K562 (cell line): ENCODE data around the gene NPFF. TPM values are rescaled to one million over a fixed set of nuclear protein-coding genes. Genes with fewer than 3 reads are reported as not detected.
A peak's percentile ranks its signal among the peaks of the same experiment; 100 is the strongest.

ENCODE experiments used
- CAMTA2 ChIP-seq: fragments of 250-450 bp; sonication (Bioruptor Pico); conservative IDR thresholded peaks from 2 replicates; pipeline ENCODE4 v1.5.1; 2022
- DPF2 ChIP-seq: fragments of 450-650 bp; IDR thresholded peaks from 2 replicates; pipeline ENCODE4 v1.6.1; 2016
- ELF2 ChIP-seq: fragments of 250-450 bp; sonication (Bioruptor Pico); IDR thresholded peaks from 2 replicates; pipeline ENCODE4 v1.5.0; 2021; ENCODE audit warnings: mild to moderate bottlenecking
- FOXA1 ChIP-seq: fragments of 450-650 bp; IDR thresholded peaks from 2 replicates; pipeline ENCODE4 v1.6.1; 2016; ENCODE audit warnings: mild to moderate bottlenecking, borderline replicate concordance
- GATAD2B ChIP-seq: fragments of 450-650 bp; IDR thresholded peaks from 2 replicates; pipeline ENCODE4 v1.6.1; 2017; ENCODE audit warnings: mild to moderate bottlenecking, borderline replicate concordance
- LARP7 ChIP-seq: fragments of 450-650 bp; IDR thresholded peaks from 2 replicates; pipeline ENCODE4 v1.6.1; 2016
- MECOM ChIP-seq: fragments of 250-450 bp; sonication (Bioruptor Pico); IDR thresholded peaks from 2 replicates; pipeline ENCODE4 v1.8.0; 2022; ENCODE audit warnings: inconsistent platforms
- NFIC ChIP-seq: fragments of 450-650 bp; IDR thresholded peaks from 2 replicates; pipeline ENCODE4 v1.6.1; 2017; ENCODE audit warnings: mild to moderate bottlenecking, inconsistent platforms
- NFRKB ChIP-seq: fragments of 450-650 bp; IDR thresholded peaks from 2 replicates; pipeline ENCODE4 v1.6.1; 2016; ENCODE audit warnings: low read depth
- NR2C1 ChIP-seq, 2 experiments: fragments of 450-650 bp; IDR thresholded peaks; 2 replicates each; pipeline ENCODE4 v1.6.1; 2017; ENCODE audit warnings: mild to moderate bottlenecking in 2 of 2, antibody characterized with exemption in 1 of 2, inconsistent platforms in 1 of 2, missing compliant biosample characterization in 1 of 2, missing genetic modification characterization in 1 of 2
- RBFOX2 ChIP-seq: fragments of 200-400 bp; formaldehyde crosslinking; IDR thresholded peaks from 2 replicates; pipeline ENCODE4 v1.6.1; 2017; ENCODE audit warnings: low read depth, mild to moderate bottlenecking, low read length, moderate library complexity
- RNF2 ChIP-seq: sonication (generic); IDR thresholded peaks from 2 replicates; pipeline ENCODE4 v1.6.1; 2016
- SMAD4 ChIP-seq: fragments of 250-450 bp; sonication (Bioruptor Pico); conservative IDR thresholded peaks from 2 replicates; pipeline ENCODE4 v1.8.0; 2021; ENCODE audit warnings: inconsistent platforms, mild to moderate bottlenecking, moderate library complexity
- SMARCB1 ChIP-seq: IDR thresholded peaks from 2 replicates; pipeline ENCODE4 v1.6.1; 2011; ENCODE audit warnings: improper control_type of control experiment, low read depth; ENCODE audit not compliant: insufficient read length
- SRF ChIP-seq, 2 experiments: fragments of 250-450, 450-650 bp in 1 of 2; sonication (Bioruptor Pico) in 1 of 2; sonication (generic) in 1 of 2; formaldehyde crosslinking; IDR thresholded peaks; 2 replicates each; pipeline versions ENCODE4 v1.5.0 to v1.5.1; 2020 to 2022; ENCODE audit warnings: mild to moderate bottlenecking in 1 of 2, missing genetic modification reagents in 1 of 2
- TCF7L2 ChIP-seq: fragments of 150-350 bp; IDR thresholded peaks from 2 replicates; pipeline ENCODE4 v1.6.1; 2016; ENCODE audit warnings: low read depth, mild to moderate bottlenecking, low read length, moderate library complexity
- XRCC5 ChIP-seq: fragments of 200-400 bp; formaldehyde crosslinking; IDR thresholded peaks from 2 replicates; pipeline ENCODE4 v1.6.1; 2017; ENCODE audit warnings: low read depth, mild to moderate bottlenecking, low read length
- ZNF134 ChIP-seq: fragments of 250-450 bp; sonication (Bioruptor Pico); conservative IDR thresholded peaks from 2 replicates; pipeline ENCODE4 v1.4.0; 2020
- ZNF197 ChIP-seq: fragments of 200-800 bp; sonication (Bioruptor generic); IDR thresholded peaks from 2 replicates; pipeline ENCODE4 v1.6.1; 2016; ENCODE audit warnings: low read depth, missing genetic modification characterization, missing compliant biosample characterization
- polyA plus RNA-seq, 8 experiments: library from polyadenylated mRNA; depleted of rRNA in 4 of 8; stranded (reverse) in 5 of 8; unstranded in 3 of 8; fragments of >200 nt; fragmentation: Nextera tagmentation in 2 of 8; fragmentation: Illumina TruSeq in 1 of 8; extraction: Ambion mirVana in 2 of 8; extraction: Trizol in 1 of 8; gene quantifications; 2 replicates each; pipeline versions ENCODE4 v1.2.1 to v1.2.3, GENCODE V29; 2011 to 2014; ENCODE audit warnings: inconsistent platforms in 1 of 8, missing spikeins in 1 of 8
- total RNA-seq, 7 experiments: library from RNA; depleted of rRNA in 6 of 7; stranded (reverse); fragments of >200 nt in 6 of 7; fragmentation: Illumina TruSeq in 2 of 7; extraction: Trizol in 2 of 7; gene quantifications; 2 replicates each; pipeline versions ENCODE4 v1.2.1 to v1.2.3, GENCODE V29; 2011 to 2021; ENCODE audit warnings: low replicate concordance in 1 of 7
- TF ChIP-seq, protein P1 (sequence below): sonication (generic); formaldehyde crosslinking; IDR thresholded peaks from 2 replicates; pipeline ENCODE4 v1.8.1; 2023; ENCODE audit warnings: mild to moderate bottlenecking, missing genetic modification reagents, moderate library complexity
- TF ChIP-seq, protein P2 (sequence below): fragments of 150-350 bp; IDR thresholded peaks from 2 replicates; pipeline ENCODE4 v1.6.1; 2014; ENCODE audit warnings: low read depth, mild to moderate bottlenecking, low read length, borderline replicate concordance
- TF ChIP-seq, protein P3 (sequence below): fragments of 250-450 bp; sonication (Bioruptor Pico); IDR thresholded peaks from 2 replicates; pipeline ENCODE4 v1.4.0; 2020; ENCODE audit warnings: borderline replicate concordance

The NPFF gene
- total and polyA plus RNA-seq, 9 of the 15 experiments (the other 6 are each of a cell fraction or from before 2014, with no cell fraction given) = 0.15 to 1.2 (median 0.55) TPM; not detected in 6

DNA sequence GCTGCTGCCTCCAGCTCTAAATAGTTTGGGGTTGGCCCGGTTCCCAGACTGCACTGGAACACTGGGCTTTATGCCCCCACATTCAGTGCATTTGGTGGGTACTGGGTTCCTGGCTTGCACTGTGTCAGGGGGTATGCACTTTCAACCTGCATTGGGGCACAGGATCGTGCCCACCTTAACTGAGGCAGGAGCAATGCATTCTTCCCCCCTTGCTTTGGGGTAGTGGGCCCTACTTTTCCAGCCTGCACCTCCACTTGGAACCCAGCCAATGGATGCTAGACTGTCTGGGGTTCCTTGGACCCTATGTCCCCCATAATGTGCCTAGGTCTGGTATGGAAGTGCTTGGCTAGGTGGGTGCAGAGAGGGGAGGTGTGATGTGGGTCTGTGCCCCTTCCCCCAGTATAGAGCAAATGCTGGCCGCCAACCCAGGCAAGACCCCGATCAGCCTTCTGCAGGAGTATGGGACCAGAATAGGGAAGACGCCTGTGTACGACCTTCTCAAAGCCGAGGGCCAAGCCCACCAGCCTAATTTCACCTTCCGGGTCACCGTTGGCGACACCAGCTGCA, 5.6 kb downstream of the NPFF start (continued):
- TF ChIP-seq, protein P1, sequence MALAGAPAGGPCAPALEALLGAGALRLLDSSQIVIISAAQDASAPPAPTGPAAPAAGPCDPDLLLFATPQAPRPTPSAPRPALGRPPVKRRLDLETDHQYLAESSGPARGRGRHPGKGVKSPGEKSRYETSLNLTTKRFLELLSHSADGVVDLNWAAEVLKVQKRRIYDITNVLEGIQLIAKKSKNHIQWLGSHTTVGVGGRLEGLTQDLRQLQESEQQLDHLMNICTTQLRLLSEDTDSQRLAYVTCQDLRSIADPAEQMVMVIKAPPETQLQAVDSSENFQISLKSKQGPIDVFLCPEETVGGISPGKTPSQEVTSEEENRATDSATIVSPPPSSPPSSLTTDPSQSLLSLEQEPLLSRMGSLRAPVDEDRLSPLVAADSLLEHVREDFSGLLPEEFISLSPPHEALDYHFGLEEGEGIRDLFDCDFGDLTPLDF (CRISPR knock-in tag) = 0 out of 2 replicates have a peak, but pooled peaks have one; percentile 31
- TF ChIP-seq, protein P2, sequence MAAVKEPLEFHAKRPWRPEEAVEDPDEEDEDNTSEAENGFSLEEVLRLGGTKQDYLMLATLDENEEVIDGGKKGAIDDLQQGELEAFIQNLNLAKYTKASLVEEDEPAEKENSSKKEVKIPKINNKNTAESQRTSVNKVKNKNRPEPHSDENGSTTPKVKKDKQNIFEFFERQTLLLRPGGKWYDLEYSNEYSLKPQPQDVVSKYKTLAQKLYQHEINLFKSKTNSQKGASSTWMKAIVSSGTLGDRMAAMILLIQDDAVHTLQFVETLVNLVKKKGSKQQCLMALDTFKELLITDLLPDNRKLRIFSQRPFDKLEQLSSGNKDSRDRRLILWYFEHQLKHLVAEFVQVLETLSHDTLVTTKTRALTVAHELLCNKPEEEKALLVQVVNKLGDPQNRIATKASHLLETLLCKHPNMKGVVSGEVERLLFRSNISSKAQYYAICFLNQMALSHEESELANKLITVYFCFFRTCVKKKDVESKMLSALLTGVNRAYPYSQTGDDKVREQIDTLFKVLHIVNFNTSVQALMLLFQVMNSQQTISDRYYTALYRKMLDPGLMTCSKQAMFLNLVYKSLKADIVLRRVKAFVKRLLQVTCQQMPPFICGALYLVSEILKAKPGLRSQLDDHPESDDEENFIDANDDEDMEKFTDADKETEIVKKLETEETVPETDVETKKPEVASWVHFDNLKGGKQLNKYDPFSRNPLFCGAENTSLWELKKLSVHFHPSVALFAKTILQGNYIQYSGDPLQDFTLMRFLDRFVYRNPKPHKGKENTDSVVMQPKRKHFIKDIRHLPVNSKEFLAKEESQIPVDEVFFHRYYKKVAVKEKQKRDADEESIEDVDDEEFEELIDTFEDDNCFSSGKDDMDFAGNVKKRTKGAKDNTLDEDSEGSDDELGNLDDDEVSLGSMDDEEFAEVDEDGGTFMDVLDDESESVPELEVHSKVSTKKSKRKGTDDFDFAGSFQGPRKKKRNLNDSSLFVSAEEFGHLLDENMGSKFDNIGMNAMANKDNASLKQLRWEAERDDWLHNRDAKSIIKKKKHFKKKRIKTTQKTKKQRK = 0 out of 2 replicates have a peak, but pooled peaks have one; percentile 8
- no peak for TF ChIP-seq SMARCB1
- no peak for TF ChIP-seq FOXA1
- no peak for TF ChIP-seq ZNF134 (CRISPR knock-in tag)
- no peak for TF ChIP-seq ELF2 (CRISPR knock-in tag)
- no peak for TF ChIP-seq SRF (CRISPR knock-in tag; IDR thresholded peaks at IDR 0.05)
- peak; percentile 41; the same call in 1 of the 2 replicates for TF ChIP-seq DPF2
- 0 out of 2 replicates have a peak, but pooled peaks have one; percentile 7 for TF ChIP-seq SMAD4 (CRISPR knock-in tag)
- no peak for TF ChIP-seq RBFOX2
- TF ChIP-seq NFRKB = 0 out of 2 replicates have a peak, but pooled peaks have one; percentile 16
- no peak for TF ChIP-seq LARP7
- TF ChIP-seq TCF7L2 = no peak
- TF ChIP-seq NFIC = peak; percentile 91
- TF ChIP-seq NR2C1 (IDR thresholded peaks at IDR 0.05) = peak; percentile 47; the same call in 1 of the 2 replicates
- no peak for TF ChIP-seq NR2C1 (tag; IDR thresholded peaks at IDR 0.05)
- TF ChIP-seq, protein P3, sequence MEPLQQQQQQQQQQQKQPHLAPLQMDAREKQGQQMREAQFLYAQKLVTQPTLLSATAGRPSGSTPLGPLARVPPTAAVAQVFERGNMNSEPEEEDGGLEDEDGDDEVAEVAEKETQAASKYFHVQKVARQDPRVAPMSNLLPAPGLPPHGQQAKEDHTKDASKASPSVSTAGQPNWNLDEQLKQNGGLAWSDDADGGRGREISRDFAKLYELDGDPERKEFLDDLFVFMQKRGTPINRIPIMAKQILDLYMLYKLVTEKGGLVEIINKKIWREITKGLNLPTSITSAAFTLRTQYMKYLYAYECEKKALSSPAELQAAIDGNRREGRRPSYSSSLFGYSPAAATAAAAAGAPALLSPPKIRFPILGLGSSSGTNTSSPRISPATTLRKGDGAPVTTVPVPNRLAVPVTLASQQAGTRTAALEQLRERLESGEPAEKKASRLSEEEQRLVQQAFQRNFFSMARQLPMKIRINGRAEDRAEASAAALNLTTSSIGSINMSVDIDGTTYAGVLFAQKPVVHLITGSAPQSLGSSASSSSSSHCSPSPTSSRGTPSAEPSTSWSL (CRISPR knock-in tag) = no peak
- TF ChIP-seq RNF2 = no peak
- TF ChIP-seq ZNF197 (CRISPR knock-in tag) = peak; percentile 9; the same call in 1 of the 2 replicates
- 0 out of 2 replicates have a peak, but pooled peaks have one; percentile 71 for TF ChIP-seq CAMTA2 (CRISPR knock-in tag)
- no peak for TF ChIP-seq GATAD2B
- TF ChIP-seq MECOM (CRISPR knock-in tag) = 0 out of 2 replicates have a peak, but pooled peaks have one; percentile 46
- peak; percentile 2; the same call in 1 of the 2 replicates for TF ChIP-seq XRCC5
